Hematopoietic multipotent progenitor cell (in vitro differentiated cells): ENCODE results near the gene LEFTY1. TPM values are rescaled to one million over a fixed set of nuclear protein-coding genes. Genes with fewer than 3 reads are reported as not detected.

Source experiments
- DNase-seq, 3 donors: peaks; one replicate each; pipeline ENCODE4 v3.0.0-alpha.2; 2011 to 2015; ENCODE audit warnings: low read depth in 2 of 3, low spot score in 2 of 3
- total RNA-seq: library from RNA; depleted of rRNA; stranded (reverse); fragments of >200 nt; gene quantifications from one replicate; pipeline ENCODE4 v1.2.3, GENCODE V29; 2012

Gene LEFTY1
- total RNA-seq, 1 donor: under 0.01 TPM

GRCh38 chr1:225917101-225917500, 28.2 kb upstream of the LEFTY1 start:
- DNase-seq: no peak

- DNase-seq: no peak
Measured at GRCh38 chr1:225915538-225915991, 26.6 kb upstream of the LEFTY1 start.

- DNase-seq: no peak
Measured at GRCh38 chr1:225914947-225915346, 26.0 kb upstream of the LEFTY1 start.

- no peak for DNase-seq
Measured at GRCh38 chr1:225914391-225914790, 25.4 kb upstream of the LEFTY1 start.

DNA sequence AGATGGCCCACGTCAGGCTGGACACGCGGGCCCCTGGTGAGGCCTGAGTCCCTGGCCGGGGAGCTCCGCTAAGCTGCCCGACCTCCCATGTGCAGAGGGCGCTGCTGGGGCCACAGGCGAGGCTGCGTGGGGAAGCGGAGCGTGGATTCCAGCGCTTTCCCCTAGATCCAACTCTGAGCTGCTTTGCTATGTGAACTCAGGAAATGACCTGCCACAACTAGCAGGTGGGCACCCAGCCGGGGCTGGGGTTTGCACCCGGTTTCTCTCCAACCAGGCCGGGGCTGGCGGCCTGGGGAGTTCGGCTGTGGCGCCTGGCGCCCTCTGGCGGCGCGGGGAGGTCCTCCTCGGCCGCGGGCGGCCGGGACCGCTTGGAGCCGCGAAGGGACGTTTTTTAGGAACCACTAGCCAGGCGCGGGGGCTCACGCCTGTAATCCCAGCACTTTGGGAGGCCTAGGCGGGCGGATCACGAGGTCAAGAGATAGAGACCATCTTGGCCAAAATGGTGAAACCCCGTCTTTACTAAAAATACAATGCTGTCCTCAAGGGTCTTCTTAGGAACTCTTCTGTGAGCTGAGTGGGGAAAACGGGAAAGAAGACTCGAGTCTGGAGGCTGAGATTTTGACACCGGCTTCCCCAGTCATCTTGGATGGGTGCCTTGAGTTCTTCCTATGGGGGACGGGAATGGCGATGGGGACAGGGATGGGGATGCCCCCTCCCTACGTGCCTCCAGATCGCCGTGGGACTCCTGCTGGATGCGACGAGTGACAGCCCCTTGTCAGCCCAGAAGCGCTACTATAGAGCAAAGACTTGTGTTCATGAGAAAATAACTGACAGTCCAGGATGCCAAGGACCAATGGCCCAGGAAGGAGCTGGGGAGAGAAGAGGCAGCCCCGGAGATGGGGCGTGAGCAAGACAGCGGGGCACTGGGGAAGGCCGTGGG, 22.5 kb upstream of the LEFTY1 start:
- DNase-seq: peak; percentile 55 to 67 (median 63)

DNA sequence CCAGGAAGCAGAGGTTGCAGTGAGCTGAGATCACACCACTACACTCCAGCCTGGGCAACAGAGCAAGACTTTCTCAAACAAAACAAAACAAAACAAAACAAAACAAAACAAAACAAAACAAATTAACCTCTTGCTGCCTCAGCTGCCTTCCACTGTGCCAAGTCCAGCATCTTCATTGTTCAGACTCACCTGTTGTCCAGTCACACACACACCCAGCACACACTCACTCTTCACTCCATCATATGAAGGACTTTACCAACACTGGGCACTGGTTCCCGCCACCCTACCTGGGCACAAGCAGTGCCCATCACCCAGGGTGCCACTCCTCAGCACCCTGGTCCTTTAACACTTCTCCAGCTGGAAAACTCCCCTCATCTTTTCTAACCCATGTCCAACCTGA, 20.5 kb upstream of the LEFTY1 start:
- DNase-seq: no peak

DNA sequence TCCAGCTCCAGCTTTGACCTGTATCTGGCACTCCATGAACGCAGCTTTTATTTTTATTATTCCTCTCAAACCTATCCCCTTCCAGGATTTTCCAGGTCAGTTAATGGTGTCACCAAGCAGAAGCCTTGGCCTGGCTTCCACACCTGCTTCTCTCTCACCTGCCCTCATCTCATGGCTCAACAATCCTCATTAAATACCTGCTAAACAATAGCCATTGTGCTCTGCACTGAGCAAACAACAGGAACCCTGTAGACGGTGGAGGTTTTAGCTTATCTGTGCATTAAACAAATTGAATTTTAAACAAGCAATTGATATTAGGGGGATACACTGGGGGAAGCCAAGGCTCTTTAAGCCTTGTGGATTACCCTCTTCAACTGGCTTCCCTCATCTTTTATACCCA, 19.8 kb upstream of the LEFTY1 start:
- DNase-seq: no peak

DNA sequence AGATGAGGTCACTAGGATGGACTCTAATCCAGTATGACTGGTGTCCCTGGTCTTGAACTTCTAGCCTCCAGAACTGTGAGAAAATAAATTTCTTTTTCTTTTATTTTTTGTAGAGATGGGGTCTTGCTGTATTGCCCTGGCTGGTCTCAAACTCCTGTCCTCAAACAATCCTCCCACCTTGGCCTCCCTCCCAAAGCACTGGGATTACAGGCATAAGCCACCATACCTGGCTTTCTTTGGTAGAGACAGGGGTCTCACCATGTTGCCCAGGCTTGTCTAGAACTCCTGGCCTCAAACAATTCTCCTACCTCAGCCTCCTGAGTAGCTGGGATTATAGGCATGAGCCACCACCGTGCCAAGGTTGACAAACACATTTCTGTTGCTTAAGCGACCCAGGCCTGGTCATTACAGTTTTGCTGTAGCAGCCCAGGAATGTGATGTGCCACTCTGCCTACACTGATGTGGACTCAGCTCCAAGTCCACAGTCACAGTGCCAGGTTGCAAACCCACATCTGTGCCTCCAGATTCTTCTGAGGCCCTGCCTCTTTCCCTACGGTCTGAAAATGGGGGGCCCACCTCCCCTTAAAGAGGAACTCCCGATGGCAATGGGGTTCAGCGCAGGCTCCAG, 19.2 kb upstream of the LEFTY1 start:
- no peak for DNase-seq

DNA sequence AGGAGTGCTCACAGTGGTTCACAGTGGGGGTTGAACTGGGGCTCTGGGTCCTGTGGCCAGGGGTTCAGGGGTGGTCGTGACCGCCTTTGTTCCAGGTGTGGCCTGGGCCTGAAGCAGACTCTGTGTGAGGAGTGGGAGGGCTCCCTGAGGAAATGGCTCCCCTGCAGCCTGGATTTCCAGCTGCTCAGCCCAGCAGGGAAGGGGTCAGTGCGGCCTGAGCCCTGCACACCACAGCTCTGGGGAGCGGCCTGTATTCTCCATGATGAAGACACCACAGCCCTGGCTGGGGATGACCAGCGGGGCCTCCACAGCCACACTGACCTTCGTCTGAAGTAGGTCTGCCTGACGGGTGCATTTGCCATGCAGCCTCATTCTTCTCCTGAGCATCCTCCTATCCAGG, 18.4 kb upstream of the LEFTY1 start:
- no peak for DNase-seq

- DNase-seq: no peak
Measured at GRCh38 chr1:225906467-225906866, 17.5 kb upstream of the LEFTY1 start.

- DNase-seq: no peak
Measured at GRCh38 chr1:225903623-225904022, 14.7 kb upstream of the LEFTY1 start.

DNA sequence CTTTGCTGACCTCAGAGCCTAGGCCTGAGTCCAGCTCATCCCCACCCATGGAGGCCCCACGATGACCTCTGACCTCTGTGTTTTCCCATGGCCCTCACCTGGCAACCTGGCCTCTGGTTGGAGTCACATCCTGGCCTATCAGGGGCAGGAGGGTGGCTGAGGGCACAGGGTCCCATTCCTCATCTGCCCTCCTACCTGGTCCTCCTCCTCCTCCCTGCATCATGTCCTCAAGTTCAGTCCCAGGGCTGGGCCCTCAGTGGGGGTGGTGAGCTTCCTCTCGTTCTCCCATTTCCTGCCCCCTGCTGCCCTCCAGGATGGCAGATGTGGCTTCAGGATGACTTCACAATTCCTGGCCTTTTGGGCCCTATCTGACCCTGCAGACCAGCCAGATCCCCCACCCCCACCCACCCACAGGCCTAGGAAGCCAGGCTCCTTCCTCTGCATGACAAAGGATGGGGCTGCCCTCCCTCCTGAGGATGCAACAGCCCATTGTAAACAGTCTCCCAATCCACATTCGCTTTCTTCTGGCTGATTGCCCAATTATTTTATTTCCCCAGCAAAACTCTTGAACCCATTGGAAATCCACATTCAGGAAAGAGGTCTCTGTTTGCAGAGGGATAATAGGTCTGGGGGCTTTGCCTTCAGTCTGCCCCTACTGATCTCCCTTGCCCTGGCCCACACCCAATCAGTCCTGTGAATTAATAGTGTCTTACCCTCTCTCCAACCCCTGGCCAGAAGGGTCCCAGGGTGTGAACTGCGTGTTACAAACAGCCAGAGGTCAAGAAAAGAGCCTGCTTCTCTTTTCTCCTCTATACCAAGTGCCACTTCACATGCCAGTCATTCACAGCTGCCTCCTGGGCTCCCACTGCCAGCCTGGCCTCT, 10.3 kb upstream of the LEFTY1 start:
- no peak for DNase-seq

DNA sequence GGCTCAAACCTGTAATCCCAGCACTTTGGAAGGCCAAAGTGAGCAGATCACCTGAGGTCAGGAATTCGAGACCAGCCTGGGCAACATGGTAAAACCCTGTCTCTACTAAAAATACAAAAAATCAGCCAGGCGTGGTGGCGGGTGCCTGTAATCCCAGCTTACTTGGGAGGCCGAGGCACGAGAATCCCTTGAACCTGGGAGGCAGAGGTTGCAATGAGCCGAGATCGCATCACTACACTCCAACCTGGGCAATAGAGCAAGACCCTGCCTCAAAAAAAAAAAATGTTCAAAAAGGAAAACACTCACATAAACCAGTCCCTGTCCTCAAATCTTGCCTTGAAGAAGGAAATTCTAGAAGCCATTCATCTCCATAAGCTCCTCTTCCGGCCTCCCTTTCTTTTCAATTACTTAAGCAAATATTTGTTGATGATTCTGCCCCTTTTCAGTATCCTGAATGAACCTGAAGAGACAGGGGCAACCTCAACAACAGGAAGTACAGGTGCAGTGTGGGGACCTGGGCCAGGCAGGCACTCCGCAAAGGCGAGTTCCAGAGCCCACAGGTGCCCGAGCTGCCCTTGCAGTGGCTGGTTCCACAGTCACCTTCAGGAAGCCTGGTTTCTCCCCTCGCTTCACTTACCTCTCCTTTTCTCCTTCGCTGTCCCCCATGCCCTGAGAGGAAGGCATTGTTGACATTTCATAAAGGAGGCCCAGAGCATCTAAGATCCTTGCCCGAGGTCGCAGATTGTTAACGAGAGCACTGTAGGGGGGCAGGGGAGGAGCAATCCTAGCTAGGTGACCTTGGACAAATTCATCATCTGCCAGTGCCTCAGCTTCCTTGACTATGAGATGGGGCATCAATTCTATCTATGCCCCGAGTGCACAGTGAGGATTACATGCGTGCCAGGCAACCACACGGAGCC, 8.9 kb upstream of the LEFTY1 start:
- no peak for DNase-seq

GRCh38 chr1:225896937-225897549, 8.1 kb upstream of the LEFTY1 start:
- peak; percentile 57 to 67 (median 59) for DNase-seq

GRCh38 chr1:225896494-225896893, 7.5 kb upstream of the LEFTY1 start:
- DNase-seq: no peak

DNA sequence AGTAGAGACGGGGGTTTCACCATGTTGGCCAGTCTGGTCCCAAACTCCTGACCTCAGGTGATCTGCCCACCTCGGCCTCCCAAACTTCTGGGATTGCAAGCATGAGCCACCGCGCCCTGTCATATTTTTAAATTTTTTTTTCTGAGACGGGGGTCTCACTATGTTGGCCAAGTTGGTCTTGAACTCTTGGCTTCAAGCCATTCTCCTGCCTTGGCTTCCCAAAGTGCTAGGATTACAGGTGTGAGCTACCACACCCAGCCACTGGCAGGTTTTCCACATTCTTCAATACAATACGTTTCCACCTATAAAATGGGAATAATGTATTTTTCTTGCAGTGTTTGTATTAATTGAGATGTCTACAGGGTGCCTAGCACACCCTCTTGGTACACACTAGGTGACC, 3.4 kb upstream of the LEFTY1 start:
- no peak for DNase-seq

DNA sequence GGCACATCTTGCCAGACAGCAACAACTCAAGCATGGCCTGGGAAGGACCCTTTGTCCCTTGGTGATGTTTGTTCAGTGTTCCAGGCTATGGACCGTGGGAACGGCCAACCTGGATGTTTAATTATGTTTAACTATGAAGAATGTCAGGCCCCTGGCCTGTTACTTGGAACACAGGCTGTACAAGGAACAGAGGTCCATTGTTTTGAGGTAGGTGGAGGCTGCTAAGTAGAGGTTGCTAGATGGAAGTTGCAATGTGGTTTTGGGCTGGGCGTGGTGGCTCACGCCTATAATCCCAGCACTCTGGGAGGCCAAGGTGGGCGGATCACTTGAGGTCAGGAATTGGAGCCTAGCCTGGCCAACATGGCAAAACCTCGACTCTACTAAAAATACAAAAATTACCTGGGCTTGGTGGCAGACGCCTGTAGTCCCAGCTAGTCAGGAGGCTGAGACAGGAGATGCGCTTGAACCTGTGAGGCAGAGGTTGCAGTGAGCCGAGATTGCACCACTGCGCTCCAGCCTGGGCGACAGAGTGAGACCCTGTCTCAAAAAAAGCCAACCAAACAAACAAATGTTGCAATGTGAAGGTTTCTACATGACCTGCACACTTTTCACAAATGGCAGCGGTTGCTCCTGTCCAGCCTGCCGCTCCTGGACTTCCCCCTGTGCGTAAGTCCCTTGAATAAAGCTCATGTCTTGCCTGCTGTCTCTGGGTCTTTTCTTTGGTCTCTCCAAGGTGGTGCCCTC, 2.5 kb upstream of the LEFTY1 start:
- no peak for DNase-seq

GRCh38 chr1:225890346-225891228, 1.6 kb upstream of the LEFTY1 start:
- DNase-seq: no peak
